ENCODE data around the gene DSG4.

The DSG4 gene

DNA sequence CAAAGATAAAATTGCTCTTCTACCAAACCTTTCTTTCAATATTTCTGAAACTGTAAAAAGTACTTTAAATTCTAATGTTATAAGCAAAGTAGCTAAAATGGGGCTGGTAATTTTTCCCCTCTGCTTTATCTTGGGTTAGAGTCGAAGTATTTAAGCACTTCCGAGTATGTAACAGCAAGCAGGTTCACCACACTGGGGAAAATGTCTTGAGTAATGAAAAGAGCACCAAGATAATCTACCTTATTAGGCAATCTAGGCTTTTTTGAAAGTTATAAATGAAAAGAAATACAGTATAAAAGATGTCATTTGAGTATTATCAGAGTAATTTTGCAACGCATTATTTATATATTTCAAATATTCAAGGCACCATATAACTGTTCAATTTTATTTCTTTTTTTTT lies 70.3 kb downstream of the DSG4 start:
- no peak for DNase-seq (ENCODE audit: low spot score)

DNA sequence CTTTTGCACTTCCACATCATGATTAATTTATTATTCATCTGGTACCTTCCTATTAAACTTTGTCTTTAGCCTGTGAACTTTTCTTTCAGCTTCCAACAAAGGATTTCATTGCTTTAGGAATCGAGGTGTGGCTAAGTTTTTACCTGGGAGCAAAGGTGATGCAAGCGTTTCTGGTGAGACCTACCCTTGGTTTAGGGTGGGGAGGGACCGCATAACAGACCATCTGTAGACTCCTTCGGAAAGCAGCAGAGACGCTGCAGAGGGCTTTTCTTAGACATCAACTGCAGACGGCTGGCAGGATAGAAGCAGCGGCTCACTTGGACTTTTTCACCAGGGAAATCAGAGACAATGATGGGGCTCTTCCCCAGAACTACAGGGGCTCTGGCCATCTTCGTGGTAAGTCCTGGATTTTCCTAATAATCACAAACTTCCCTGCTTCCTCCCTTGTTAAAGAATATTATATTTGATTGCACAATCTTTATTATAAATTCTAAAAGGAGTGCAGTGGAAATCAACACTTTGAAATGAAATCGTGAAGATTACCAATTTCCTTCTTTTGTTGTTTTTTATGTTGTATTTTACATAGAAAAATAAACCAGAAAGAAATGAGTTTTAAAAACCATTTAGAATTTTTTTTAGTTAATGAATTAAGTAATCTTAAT lies 71.1 kb downstream of the DSG4 start, which contains the start of gene DSG3:
TSS of gene DSG3 (plus strand) at position 212 of the 662 bp plus-strand sequence. CDS start at position 349, 137 bp downstream.
- DNase-seq (ENCODE audit: low spot score): no peak

DNA sequence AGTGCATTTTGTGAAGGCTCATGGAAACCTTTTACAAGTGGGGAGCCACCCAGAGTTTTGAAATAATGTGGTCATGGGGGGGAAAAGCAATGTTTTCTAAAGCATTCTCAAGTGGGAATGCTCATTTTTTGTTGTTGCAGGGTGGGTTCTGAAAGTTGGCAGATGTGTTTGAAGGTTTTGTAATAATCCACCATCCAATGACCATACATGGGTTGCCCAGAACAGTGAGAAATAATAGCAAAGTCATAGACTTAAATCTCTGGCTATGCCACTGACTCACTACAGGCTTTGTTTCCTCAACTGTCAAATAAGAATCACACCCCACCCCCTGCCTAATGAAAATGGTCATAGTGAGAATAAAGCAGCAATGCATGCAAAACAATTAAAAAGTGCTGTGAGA lies 73.8 kb downstream of the DSG4 start:
- no peak for DNase-seq (ENCODE audit: low spot score)

GRCh38 chr18:31451625-31452024 lies 75.0 kb downstream of the DSG4 start:
- DNase-seq (ENCODE audit: low spot score): no peak

DNA sequence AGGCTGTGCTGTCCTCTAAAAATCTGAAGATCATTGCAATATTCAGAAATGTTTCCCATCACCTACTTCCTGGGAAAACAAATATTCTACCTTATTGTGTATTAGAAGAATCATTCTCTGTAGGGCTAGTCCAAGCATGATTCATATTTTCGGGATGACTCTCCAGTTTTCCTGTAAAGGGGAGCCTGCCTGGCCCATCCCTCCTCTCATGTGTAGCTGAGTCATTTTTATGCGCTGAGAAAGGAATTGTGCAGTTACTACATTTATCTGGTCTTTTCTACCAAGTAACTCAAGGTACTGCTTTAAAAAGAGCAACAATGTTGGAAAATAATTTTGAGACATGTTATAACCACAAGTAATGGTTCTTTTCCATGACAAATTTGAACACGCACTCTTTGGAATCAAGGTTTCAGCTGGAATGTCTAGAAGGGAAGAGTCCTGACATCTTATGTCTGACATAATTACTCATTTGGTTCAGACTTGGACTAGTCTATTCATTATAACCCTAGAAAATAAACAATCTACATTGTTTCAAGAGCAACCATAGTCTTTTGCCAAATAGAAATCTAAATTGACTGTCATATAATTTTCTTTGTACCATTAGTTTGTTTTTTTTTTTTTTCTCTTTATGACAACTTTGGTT lies 77.6 kb downstream of the DSG4 start:
- peak; percentile 61 for DNase-seq (ENCODE audit: low spot score)
